HG03558 (cell line): Measurements from ENCODE around the gene CNFN.
A peak's percentile ranks its signal among the peaks of the same experiment; 100 is the strongest.

Source experiments
- ATAC-seq: cut with Tn5 transposase; IDR thresholded peaks from one replicate; pipeline ENCODE4 v1.9.1; 2021; ENCODE audit warnings: moderate number of reproducible peaks; ENCODE audit not compliant: unreplicated experiment; ENCODE audit errors: extremely low read depth

Gene CNFN

DNA sequence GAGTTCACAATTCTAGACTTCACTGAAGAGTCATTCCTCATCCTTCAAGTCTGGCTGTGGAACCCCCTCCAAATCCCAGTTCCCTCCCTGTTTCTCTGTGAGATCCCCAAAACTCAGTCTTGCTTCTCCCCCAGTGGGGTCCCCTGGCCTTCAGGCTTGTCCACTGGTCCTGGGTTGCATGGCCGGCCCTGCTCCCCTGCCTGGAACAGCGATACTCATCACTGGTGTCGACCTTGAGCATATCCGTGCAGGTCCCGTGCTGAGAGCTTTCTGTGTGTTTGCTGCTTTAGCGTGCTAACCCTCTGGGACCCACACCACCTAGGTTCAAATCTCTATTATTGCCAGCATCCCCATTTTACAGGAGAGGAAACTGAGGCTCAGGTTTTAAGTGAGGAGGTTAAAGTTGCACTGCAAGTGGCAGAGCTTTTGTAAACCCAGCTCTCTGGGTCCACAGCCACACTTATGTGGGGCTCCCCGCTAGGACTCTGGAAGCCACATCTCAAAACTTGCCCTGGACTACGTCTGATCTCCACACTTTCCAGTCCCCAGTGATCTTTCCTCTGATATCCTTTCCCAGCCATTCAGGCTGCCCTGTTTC lies 21.6 kb upstream of the CNFN start:
- ATAC-seq = no peak

DNA sequence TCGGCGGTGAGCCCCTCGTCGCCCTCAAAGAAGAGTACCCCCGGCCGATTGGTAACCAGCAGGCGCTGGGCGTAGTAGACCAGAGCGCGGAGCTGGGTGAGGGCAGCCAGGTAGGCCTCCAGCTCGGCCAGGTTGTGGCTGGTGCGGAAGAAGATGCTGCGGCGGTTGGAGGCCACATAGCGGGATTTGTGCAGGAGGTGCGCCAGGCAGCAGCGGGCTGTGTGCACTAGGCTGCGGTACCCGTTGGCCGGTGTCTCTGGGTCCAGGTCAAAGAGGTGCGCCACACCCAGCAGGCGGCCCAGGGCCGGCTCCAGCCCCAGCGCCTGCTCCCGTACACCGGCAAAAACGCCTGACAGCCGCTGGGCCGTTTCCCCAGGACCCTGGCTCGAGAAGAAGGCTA lies 20.3 kb upstream of the CNFN start:
- ATAC-seq = no peak

DNA sequence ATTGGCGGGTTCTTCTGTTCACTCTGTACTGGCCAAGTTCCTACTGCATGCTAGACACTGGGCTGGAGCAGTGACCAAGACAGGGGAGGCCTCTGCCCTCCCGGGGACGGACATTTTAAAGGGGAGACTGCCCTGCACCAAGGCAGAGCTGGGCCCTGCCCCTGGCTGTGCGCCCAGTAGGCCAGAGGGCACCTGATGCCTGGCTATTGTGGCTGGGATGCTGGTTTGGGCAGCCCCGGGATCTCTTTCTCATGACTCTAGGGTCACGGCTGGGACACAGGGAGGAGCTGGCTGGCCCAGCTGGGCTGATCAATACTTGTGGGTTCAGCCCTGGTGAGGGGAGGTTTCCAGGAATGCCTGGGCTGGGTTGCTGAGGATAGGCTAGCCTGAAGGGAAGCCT lies 19.4 kb upstream of the CNFN start:
- ATAC-seq = no peak

DNA sequence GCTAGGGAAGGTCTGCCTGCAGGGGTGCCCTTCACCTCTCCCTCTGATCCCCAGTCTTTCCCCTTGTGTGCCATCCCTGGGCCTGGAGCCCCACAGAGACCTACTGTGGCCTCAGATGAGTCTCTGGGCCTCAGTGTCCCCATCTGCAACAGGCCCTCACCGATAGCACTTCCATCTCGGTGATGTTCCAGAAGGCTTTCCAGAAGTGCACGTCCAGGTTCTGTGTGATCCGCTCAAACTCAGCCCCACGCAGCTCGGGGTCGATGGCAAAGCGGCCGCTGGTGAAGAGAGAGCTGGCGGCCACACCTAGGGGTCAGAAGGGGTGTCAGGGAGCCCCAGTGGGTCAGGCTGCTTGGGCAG lies 17.7 kb upstream of the CNFN start:
- no peak for ATAC-seq

DNA sequence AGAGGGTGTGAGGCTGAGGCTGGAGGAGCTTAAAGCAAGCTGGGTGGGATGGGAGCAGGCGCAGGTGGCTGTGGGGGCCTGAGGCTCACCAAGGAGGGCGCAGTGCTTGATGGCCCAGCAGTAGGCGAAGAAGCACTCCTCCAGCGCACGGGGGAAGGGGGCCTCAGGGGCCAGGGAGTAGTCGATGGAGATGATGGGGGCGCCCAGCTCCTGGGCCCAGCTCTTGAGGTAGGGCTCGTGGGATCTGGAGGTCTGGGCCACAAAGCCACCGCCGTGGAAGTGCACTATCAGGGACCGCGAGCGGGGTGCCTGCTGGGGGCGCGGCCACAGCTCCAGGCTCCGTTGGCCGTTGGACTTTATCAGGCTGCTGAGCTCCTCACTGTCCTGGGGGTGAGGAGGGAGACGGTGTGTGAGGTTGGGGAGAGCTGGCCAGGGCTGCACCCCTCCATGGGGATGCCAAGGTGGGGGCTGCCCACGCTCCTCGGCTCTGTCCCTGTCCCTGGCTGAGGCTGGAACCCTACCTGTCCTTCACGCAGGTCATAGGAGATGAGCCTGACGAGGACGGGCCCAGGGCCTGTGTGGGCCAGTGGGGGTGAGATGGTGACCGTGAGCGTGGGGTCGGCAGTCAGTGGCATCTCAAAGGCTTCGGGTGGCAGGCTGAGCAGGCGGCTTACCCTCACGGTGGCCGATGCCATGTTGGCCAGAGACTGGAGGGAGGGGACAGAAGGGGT lies 17.2 kb upstream of the CNFN start:
- ATAC-seq = no peak

GRCh38 chr19:42406111-42406510 lies 16.0 kb upstream of the CNFN start:
- ATAC-seq = no peak

- no peak for ATAC-seq
Observed at GRCh38 chr19:42403586-42403985, 13.5 kb upstream of the CNFN start.

DNA sequence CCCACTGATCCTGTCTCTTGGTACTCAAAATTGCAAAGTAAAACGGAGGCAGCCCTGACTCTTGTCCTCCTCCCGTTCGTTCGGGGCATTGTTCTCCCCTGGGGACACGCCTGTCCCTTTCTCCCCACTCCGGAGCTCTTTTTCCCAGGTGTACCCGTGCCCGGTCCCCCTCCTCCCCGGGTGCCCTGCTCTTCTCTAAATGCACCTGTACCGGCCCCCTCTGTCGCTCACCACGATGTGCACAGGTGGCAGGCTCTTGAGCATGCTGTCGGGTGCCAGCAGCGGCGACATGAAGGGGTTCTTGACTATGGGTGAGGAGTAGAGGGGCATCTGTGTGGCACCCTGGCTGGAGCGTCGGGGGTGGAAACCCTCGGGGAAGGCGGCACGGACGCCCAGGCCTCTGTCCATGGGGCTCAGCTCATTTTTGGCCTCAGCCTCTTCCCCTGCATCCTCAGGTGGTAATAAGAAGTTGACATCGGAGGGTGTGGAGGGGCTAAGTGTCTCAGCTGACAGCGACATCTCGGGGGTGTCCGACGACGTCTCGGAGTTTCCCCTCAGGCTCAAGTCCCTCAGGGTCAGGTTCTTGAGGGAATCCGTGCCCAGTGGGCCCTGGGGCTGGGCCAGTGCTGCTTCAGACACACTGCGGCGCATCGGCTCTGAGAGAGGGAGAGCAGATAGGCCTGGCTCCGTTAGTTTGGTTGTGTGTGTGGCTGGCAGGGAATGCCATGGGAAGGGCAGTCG lies 12.4 kb upstream of the CNFN start:
- no peak for ATAC-seq

GRCh38 chr19:42401365-42402303 lies 11.5 kb upstream of the CNFN start:
- no peak for ATAC-seq

- no peak for ATAC-seq
Observed at GRCh38 chr19:42400404-42400803, 10.3 kb upstream of the CNFN start.

DNA sequence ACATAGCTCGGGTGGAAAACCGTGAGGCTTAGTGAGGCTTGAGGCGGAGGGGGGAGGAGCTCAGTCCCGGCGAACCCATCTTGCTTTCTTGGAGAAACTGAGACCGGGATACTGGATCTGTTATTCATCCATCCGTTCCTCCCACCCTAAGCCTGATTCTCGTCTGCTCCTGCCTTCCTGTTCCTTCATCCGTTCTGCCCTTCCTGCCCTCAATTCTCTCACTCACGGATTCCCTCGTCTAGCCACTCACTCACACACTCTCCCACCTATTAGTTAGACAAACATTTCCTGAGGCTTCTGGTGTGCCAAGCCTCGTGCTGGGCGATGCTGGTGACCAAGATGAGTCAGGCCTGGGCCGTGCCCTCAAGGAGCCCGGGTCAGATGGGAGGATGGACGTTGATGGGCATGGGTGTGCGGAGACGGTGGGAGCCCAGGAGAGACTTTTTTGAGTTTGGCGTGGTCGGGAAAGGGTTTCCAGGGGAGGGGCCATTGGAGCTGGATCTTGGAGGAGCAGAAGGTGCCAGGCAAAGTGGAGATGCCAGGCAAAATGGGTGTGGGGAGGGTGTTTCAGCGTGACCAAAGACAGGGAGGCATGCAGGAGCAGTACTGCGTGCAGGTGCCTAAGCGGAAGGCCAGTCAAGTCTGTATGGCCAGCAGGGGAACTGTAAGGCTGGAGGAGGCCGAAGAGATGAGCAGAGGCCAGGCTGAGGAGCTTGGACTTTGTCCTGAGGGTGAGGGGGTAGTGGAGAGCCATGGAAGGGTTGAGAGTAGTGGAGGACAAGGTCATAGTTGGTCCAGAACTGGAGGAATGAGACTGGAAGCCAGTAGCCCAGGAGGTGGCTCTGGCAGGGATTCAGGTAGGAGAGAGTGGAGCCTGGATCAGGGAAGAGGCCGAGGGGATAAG lies 7.4 kb upstream of the CNFN start:
- ATAC-seq = no peak

DNA sequence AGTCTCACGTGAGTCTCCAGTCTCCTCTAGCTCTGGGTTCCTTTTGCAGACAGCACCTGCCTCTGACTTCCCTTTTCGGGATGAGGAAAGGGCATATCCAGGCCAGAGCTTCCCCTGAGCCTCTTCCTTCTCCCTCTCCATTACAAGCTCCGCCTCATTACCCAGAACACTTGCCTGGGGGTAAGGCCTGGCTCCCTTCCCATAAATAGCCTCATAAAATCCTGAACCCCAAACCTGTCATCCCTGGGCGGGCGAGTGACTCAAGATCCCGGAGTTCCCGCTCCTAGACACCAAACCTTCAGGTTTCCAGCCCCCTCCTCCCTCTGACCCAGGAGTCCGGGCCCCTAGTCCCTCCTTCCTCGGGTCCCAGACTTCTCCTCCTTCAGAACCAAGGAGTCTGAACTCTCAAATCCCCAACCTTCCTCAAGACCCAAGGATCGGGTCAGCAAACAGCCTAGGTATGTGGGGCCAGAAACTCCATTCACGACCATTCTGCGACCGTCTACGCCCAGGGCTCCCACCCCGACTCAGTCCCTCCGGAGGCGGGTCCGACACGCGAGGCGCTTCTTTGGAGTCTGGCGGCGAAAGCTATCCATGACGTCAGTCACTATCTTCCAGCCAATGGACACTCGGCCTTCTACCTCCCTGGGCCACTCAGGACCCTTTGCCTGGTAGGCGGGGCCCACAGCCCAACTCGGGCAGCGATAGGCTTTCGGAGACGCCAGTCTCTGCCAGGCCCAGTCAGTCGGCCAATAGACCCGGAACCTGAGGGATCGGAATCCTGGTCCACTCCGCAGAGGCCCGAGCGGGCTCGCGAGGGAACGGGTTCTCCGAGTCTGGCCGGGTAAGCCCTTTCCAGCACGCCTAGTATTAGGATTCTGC lies 6.5 kb upstream of the CNFN start:
- ATAC-seq = peak; percentile 95

DNA sequence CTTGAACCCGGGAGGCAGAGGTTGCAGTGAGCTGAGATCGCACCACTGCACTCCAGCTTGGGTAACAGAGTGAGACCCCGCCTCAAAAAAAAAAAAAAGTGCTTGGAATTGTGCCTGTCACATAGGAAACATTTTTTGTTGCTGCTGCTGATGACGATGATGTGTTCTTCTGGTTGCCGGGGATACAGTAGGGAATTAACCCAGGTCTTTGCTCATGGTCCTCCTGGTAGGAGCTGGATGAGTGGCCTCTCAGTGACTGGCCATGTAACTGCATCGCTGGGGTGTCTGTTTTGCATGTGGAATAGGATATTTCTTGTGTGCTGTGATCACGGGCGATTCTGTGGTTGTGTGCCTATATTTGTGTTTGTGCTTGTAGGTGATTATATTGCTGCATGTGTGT lies 4.7 kb upstream of the CNFN start:
- ATAC-seq = no peak

- no peak for ATAC-seq
Observed at GRCh38 chr19:42392165-42392564, 2.1 kb upstream of the CNFN start.

- no peak for ATAC-seq
Observed at GRCh38 chr19:42388851-42389489, 1.1 kb downstream of the CNFN start.

DNA sequence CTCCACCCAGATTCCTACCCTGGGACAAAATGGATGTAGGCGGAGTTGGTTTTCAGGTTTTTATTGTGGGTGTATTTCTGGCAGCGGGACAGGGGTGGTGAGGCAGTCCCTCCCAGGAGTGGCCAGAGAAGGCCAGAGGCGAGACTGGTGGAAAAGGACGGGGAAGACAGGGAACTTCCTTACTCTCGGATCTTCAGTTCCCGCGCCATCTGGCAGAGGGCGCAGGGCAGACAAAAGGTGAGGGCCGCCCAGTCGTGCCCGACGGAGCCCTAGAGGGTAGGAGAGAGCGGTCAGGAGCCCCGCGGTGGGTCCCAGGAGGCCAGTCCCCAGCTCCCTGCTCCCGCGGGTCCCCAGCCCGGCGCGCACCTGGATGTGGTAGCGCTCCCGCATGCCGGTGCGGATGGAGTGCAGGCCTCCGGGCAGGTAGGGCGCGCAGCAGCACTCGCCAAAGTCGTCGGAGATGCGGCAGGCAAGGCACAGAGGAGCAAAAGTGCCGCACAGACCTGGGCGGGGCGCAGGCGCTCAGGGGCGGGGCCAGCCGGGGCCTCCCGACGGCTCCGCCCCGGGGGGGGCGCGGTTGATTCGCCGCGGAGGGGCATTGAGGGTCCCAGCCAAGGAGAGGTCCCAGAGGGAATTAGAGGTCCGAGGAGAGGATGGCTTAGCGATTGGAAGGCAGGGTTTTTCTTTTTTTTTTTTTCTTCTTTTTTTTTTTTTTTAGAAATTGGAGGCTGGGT lies 3.0 kb downstream of the CNFN start:
- ATAC-seq = no peak

DNA sequence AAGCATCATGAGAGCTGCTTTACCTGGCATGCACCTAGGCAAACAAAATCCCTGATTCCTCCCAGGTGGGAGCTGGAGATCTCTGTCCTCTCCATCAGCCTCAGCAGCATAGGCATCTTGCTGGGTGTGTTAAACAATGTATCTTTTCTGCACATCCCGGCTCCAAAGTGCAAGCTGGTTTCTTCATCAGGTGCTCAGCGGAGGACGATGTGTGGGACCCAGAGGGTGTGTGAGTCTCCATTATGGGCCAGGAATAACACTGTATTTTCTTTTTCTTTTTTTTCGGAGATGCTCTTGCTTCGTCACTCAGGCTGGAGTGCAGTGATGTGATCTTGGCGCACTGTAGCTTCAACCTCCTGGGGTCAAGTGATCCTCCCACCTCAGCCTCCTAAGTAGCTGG lies 9.9 kb downstream of the CNFN start:
- ATAC-seq = no peak
